ENCODE measurements around the gene CDC27.
A peak's percentile ranks its signal among the peaks of the same experiment; 100 is the strongest.
"Not testable (repeated sequence)": the region's sequence is repeated elsewhere in the genome, so short reads cannot be mapped to it uniquely, and the experiment has no call there.

The CDC27 gene, protein sequence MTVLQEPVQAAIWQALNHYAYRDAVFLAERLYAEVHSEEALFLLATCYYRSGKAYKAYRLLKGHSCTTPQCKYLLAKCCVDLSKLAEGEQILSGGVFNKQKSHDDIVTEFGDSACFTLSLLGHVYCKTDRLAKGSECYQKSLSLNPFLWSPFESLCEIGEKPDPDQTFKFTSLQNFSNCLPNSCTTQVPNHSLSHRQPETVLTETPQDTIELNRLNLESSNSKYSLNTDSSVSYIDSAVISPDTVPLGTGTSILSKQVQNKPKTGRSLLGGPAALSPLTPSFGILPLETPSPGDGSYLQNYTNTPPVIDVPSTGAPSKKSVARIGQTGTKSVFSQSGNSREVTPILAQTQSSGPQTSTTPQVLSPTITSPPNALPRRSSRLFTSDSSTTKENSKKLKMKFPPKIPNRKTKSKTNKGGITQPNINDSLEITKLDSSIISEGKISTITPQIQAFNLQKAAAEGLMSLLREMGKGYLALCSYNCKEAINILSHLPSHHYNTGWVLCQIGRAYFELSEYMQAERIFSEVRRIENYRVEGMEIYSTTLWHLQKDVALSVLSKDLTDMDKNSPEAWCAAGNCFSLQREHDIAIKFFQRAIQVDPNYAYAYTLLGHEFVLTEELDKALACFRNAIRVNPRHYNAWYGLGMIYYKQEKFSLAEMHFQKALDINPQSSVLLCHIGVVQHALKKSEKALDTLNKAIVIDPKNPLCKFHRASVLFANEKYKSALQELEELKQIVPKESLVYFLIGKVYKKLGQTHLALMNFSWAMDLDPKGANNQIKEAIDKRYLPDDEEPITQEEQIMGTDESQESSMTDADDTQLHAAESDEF

DNA sequence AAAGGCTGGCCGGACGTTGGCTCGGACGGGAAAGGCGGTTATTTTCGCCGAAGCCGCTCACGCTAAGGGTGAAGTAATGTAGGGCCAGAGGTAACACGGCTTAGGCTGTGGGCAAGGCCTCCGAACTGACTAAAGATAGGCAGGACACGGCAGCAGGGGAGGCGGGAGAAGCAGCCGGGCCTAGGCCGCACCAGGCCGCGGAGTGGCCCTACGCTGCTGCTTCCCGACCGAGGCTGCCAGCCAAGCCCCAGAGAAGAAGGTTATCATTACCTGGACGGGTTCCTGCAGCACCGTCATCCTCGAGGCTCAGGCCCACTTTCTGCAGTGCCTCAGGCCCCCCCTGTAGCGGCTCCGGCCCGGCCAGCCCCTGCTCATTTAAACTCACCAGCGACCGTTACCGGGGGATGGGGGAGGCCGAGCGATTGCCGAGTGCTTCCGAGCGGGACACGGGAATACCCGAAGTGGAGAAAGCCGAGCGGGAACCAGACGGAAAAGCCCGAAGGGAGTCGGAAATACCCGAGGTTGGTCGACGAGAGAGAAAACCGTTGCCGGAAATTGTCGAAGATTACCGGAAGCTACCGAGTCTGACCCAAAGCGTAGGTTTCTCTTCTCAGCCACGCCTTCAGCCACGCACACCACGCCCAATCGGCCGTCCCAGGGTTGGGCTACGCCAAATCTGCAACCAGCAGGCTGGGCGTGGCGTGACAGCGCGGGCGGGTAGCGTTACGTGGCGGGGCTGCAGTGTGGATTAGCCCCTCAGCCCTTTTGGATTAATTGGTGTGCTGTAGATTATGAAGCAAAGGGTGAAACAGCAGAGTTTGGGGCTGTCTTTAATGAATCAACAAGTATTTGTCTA, at the start of gene CDC27:
Gene CDC27, minus strand, starts transcription at position 420 of the 856 bp plus-strand sequence. Its CDS starts 123 bp downstream, at position 297.
- DNase-seq, result peak; percentile 100

DNA sequence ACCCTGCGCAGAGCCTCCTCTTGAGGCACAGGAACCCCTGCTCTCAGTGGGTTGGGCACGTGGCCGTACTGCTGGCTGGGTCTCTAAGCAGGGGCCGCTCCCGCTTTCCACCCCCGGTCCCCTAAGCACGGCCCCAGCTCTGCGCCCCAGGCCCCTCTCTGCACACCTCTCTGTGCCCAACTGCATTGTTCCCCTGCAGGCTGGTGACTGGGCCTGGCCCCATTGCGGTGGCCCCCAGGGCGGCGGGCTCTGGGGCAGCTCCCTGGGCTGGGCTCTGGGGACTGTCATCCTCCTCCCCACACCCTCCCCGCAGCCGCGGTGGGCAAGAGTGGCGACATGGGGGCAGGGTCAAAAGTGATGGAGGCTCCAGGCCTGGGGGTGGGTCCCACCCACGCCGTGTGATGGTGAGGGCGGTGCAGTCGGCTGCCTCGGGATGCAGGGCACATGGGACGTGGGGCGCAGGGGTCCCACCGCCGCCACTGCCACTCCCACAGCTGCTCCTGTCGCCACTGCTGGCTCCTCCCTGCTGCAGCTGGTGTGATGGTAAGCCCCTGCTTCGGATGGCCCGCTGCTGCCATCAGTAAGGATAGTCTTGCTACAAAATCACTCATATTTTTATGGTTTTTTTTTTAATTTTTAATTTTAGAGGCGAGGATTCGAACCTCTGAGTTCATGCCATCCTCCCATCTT, 49.4 kb upstream of the CDC27 start:
- no peak for DNase-seq

DNA sequence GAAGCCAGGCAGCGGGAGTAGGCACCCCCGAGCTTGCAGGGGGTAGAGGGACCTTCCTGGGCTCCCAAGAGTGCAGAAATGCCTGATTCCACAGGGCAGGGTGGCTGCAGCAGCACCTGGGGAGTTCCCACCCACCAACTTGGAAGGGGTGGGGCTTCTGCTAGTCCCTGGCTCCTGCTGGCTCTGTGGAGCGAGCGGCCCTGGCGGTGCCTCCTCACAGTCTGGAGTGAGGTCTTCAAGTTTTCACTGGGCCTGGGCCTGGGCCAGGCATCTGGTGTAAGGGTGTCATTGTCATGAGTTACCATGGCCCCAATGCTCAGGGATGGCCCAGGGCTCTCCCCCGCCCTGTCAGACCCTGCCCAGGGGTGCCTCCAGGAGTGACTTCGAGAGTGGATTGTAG, 48.7 kb upstream of the CDC27 start:
- no peak for DNase-seq

DNA sequence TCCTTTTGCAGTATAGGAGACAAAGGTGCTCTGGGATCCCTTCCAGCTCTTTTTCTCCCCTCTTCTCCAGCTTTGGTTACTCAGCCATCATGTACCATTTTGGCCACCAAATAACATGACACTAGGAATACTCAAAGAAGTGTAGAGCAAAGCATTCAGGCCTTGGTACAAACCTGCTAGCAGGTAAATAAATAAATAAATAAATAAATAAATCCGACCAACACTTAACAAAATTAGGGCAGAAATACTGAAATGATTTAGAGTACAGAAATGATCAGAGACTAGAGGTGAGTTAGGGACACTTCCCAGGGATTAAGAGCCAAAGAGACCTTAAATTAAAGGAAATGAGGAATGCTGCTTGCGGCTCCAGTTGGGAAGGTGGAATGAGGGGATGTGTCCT, 46.8 kb upstream of the CDC27 start:
- DNase-seq, result no peak

DNA sequence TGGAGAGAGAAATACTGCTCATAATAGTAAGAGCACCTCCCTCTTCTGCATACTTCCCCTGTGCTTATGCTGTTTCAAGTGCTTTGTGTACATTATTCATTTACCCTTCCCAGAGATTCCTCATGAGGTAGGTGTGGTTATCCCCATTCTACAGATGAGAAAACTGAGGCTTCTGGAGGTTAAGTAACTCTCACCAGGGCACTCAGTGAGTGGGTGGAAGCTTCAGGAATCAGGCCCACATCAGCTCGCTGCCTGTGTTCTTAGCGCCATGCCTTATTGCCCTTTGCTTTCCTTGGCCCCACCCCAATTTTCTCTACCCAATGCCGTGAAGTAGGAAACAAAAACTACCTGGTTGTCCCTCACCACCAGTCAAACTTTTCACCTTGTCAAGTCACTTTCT, 46.4 kb upstream of the CDC27 start:
- no peak for DNase-seq

DNA sequence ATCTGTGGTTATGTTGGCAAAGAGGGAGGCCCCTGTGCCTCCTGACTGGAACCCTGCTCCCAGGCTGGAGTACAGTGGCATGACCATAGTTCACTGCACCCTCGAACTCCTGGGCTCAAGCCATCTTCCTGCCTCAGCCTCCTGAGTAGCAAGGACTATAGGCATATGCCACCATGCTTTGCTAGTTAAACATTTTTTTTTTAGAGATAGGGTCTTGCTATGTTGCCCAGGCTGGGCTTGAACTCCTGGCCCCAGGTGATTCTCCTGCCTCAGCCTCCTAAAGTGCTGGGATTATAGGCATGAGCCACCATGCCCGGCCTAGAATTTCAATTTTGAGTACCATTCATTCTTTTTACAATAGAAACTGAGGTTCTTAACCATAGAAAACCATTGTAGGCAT, 43.4 kb upstream of the CDC27 start:
- no peak for DNase-seq

DNA sequence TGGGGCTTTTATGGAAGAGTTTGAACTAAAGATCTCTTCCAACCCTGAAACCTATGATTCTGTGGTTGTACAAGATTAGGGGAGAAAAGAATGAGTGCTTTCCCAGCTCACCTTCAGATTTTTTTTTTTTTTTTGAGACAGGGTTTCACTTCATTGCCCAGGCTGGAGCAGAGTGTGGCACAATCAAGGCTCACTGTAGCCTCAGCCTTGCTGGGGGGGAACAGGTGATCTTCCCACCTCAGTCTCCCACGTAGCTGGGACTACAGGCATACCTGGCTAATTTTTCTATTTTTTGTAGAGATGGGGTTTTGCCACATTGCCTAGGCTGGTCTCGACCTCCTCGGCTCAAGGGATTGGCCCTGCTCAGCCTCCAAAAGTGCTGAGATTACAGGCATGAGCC, 42.8 kb upstream of the CDC27 start:
- DNase-seq, result no peak

DNA sequence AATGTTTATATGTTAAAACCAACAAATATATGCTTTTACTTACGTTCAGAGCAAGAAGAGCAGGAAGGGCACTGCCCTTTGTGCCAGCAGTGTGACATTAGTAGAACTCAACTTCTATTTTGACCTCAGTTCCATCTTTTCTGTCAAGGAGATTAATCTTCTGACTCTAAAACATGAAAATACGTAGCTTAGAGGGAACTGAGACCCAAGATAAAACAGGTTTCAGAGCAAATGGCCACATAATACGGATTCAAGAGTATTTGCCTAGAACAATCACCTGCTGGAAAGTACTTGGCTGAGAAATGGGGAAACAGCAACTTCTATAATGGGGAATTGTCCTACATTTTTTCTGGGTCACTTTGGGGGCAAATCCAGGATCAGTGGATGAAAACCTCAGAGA, 42.2 kb upstream of the CDC27 start:
- DNase-seq, result no peak

DNA sequence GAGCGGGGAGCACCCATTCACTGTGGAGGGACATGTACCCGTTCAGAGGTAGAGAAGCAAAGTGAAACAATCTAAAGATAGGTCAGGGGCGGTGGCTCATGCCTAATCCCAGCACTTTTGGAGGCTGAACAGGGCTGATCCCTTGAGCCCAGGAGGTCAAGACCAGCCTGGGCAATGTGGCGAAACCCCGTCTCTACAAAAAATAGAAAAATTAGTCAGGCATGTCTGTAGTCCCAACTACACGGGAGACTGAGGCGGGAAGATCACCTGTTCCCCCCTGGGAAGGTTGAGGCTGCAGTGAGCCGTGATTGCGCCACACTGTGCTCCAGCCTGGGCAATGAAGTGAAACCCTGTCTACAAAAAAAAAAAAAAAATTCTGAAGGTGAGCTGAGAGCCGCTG, 41.8 kb upstream of the CDC27 start:
- DNase-seq, result no peak

DNA sequence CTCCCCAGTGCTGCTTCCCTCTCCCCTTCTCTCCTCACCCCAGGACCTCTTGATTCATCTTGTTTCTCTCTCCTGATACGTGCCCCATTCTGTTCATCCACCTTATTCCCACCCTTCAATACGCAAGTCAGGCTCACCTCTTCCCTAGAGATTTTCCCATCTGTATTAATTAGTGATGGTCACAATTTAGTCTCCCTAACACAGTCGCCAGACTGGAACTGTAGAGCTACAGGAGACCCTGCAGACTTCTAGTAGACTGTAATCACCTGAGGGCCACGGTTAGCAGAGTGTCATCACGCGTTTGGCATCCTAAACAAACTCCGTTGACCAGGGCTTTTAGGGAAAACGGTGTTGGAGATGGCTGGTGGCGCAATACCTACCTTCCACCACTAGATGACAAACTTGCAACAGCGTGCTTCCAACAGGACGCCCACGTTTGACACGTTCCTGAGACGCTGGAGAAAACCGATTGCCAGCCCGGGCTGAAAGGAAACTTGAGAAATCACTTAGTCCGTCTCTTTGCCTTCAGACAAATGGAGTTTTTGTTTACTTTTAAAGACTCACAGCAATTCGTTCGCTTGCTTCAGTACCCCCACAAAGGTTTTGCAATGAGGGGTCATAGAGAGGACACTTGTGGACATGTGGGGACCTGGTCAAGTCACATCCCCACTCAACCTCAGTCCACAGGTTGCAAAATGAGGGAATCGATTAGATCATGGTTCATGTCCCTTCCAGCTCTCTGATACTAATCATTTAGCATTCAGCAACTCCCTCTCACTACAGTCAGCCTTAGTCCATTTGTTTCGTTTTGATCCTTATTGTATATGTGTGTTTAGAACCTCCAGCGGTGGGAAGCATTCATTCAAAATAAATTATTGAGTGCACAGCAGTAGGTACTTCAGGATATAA, 40.7 kb upstream of the CDC27 start:
- DNase-seq, result peak; percentile 75

DNA sequence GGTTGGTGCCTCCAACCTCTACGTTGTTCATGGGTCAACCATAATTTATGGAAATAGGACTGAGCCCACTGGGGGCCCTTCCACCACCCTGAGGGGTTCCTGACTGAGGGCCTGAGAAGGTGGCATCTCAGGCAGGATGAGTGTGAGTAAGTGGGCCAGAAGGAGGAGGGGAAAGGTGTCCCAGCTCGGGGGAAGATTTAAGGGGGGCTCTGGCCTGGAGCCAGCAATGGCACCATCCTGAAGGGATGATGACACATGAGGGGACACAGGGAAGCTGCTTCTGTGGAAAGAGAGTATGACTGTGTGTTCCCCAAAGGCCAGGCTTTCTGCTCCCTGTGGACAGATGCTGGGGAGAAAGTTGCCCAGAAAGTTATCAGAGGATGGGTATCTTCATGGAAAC, 38.8 kb upstream of the CDC27 start:
- DNase-seq, result no peak

DNA sequence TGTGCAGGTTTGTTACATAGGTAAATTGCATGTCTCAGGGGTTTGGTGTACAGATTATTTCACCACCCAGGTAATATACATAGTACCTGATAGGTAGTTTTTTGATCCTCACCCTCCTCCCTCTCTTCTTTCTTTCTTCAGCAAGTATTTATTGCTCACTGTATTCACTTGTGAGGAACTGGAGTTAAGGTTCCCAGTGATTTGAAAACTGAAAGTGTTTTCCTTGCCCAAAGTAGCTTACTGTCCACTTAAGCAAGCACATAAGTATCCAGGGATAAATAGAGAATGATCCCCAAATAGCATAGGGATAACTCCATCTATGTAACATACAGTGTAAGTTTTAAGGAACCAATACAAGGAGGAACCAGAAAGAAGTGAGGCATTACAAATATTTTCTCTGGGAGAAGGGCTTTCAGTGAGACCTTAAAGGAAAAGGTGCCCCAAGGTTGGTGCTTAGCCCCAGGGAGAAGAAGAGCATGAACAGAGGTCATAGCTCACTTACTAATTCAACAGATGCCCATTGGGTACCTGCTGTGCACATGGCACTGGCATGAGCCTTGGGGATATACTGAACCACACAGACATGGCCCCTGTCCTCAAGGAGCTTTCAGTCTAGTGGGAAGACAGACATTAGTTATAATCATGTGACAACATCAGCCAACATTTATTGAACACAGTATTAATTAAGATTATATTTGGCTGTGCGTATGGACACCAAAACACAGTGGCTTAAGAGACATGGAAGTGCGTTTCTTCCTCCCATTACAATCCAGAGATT, 37.0 kb upstream of the CDC27 start:
- no peak for DNase-seq

DNA sequence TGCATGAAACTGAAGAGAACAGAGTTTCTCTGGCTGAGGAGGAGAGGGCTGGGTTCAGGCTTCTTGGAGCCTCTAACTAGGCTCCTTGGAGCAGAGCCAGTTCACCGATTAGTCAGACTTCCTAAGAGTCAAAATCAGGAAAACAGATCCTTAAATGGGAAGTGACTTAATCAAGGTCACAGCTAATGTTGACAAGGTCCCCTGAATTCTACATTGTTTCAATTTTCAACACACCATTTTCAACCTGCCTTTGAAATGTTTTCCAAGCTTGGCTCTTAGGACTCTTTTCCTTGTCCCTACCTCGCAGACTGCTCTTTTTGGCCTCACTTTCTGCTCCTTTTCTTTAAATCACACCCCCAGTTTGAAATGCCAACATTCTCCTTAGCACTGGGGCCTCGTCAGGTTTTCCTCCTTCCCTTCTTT, 36.4 kb upstream of the CDC27 start:
- no peak for DNase-seq

DNA sequence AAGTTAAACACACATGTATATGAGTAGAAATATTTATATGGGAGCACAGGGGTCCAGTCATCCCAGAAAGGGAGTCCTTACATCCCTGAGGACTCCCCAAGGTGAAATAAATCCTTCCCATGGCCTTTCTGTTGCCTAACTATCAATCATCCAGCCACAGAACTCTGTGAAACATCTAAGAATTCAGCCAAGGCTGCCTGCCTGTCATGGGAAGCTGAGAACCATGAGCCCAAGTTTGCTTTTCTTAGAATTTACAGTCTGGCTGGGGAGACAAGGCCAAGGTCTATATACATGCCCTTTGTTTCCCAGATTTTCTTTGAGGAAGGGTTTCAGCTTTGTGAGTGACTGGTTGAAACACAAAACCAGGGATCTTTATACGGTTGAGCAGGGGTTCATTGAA, 35.9 kb upstream of the CDC27 start:
- DNase-seq, result no peak

DNA sequence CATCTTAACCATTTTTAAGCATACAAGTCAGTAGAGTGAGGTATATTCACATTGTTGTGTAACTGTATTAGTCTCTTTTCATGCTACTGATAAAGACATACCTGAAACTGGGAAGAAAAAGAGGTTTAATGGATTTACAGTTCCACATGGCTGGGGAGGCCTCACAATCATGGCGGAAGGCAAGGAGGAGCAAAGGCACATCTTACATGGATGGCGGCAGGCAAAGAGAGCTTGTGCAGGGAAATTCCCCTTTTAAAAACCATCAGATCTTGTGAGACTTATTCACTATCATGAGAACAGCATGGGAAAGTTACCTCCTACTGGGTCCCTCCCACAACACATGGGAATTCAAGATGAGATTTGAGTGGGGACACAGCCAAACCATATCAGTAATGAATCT, 35.0 kb upstream of the CDC27 start:
- not testable (repeated sequence) for DNase-seq

DNA sequence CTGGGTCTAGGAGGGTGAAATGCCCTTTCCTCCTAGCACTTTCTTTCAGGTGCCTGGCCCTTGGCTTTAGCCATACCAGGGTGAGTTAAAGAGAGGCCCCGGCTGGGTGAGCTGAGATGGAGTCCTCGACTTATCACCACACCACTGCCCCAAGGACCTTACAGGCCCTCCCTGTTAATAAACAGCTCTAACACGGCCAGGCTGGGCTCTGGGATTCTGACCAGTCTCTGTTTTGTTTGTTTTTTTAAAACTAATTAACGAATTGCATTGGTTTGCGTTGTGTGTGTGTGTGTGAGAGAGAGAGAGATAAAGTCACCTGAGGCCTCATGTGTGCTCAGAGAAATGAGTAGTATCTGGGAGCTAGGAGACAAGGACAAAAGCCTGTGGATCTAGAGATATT, 34.4 kb upstream of the CDC27 start:
- DNase-seq, result no peak

DNA sequence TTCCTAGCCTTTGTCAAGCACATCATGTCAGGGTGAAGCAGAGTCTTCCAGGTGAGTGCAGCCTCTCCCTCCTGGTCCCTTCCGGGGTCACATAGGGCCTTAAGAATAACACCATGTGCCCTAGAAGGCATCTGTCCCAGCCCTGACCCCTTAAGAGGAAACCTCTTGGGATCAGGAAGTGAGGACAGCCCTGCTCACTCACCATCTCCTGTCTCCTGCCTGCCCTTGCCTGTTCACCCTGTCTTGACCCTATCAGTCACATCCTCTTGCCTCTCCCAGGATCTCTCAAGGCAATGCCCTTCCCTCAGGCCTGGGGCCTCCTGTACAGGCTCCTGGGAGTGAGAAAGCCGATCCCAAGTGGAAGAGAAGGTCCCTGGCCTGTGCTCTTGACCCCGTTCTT, 33.9 kb upstream of the CDC27 start:
- no peak for DNase-seq

DNA sequence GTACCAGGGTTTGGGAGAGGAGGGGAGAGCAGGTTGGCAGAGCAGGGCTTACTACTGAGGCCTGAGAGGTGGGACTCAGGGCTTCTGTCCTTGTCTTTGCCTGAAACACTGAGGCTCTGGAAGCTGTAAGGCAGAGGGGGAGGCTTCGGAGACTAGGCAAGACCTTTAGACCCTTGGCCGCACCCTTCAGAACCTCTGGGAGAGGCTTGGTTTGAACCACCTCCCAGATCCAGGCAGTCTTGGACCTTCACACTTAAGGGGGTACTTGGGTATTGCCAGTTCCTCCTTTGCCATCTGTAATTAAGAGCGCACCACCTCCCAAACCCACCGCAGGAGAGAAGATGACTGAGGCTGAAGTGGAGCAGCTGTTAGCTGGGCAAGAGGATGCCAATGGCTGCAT, 33.0 kb upstream of the CDC27 start:
- DNase-seq, result no peak

DNA sequence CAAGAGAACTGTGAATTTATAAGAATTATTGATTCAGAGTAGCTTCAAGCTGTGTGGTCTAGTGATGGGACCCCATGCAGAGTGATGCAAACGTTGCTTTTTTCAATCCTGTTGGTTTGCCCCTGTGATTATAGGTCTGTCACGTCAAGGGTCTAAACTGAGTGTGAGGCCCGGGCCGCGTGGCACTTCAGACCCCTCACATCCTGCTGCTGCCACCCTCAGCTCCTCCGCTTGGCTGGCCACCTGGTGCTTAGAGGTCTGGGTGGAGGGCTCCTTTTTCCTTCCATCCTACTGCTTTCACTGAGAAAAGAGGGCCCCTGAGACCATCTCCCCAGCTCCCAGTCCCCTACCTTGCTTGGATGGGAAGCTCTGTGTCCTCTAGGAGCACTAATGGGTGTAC, 32.1 kb upstream of the CDC27 start:
- DNase-seq, result no peak

DNA sequence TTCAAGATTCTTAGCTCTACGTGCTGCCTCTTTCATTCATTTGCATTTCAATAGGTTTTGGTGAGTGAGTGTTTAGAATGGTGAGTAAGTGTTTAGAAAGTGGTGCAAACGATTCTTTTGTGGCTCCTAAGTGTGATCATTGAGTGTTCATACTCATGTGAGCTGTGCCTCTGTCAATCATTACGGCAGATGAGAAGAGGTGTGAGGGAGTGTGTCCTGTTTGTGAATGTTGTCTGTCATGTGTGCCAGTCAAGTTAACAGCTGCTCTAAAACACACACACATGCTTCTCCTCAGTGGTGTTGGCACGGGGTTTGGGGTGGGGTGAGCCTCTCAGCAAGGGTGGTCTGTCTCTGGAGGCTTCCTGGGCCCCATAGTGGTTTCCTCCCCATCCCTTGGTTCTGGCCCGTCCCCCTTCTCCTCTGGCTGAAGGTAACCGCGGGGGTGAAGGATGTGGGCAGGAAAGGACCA, 31.5 kb upstream of the CDC27 start:
- peak; percentile 46 for DNase-seq

All from CD4-positive, alpha-beta T cell treated with Interleukin-12 subunit alpha and Interleukin-12 subunit beta, for 1 hour (primary cell).